ENCODE results near the gene CNN2. TPM values are rescaled to one million over a fixed set of nuclear protein-coding genes. Genes with fewer than 3 reads are reported as not detected.
A peak's percentile ranks its signal among the peaks of the same experiment; 100 is the strongest.

The CNN2 gene
- total RNA-seq, 1 experiment from 2014 or later: 524 TPM

GRCh38 chr19:1015782-1016646 lies 10.4 kb upstream of the CNN2 start:
- Histone ChIP-seq H3K4me2 (ENCODE audit: insufficient read depth, insufficient read length, low read length) (no peak overlapping the region), H4K8ac (replicated peaks; ENCODE audit: insufficient read length, low read depth, low read length) (no peak overlapping the region), H4K20me1 (ENCODE audit: control insufficient read depth, insufficient read depth, insufficient read length) (no peaks in the 10 kb centered on the region), H3K4me1 (ENCODE audit: insufficient read depth, low read length) (no peaks in the 10 kb centered on the region; the same call in 1 of the 2 replicates), H3K27me3 (ENCODE audit: insufficient read depth, low read length) (no peaks in the 10 kb centered on the region), H2BK5ac (ENCODE audit: insufficient read length, low read length) (no peak overlapping the region), H3K23me2 (ENCODE audit: insufficient read length, low read depth, low read length, poor library complexity, severe bottlenecking) (peaks cover 10% of the 10 kb centered on the region), H4K91ac (ENCODE audit: insufficient read length, low read depth, low read length) (no peak overlapping the region), H3K27ac (ENCODE audit: insufficient read length, low read depth, low read length) (no peak overlapping the region), H2BK15ac (ENCODE audit: low read depth, low read length) (no peak overlapping the region), H3K56ac (ENCODE audit: insufficient read length, low read depth, low read length) (no peak overlapping the region), H3K23ac (ENCODE audit: insufficient read length, low read depth, low read length) (no peak overlapping the region), H3K9ac (ENCODE audit: extremely low read depth, insufficient read length, low read length) (no peak overlapping the region), H3K18ac (ENCODE audit: insufficient read length, low read depth, low read length) (no peak overlapping the region), H3K79me2 (ENCODE audit: insufficient read depth, low read length) (peaks cover 45% of the 10 kb centered on the region; the same call in 1 of the 2 replicates), H3T11ph (ENCODE audit: low read length) (no peak overlapping the region), H2BK12ac (ENCODE audit: insufficient read length, low read depth, low read length) (no peak overlapping the region), H3K14ac (ENCODE audit: insufficient read depth, low read length) (no peak overlapping the region), H2BK20ac (ENCODE audit: low read depth, low read length, poor library complexity, severe bottlenecking) (no peak overlapping the region), H3K9me3 (ENCODE audit: control insufficient read depth, low read depth, low read length) (no peaks in the 10 kb centered on the region), H2AFZ (ENCODE audit: low read length) (no peak overlapping the region), H2AK5ac (ENCODE audit: insufficient read length, low read length) (no peak overlapping the region), H4K5ac (ENCODE audit: insufficient read length, low read depth, low read length) (no peak overlapping the region), H3K79me1 (ENCODE audit: insufficient read depth, low read depth, low read length, poor library complexity, severe bottlenecking) (peaks cover 7% of the 10 kb centered on the region), H2BK120ac (ENCODE audit: low read depth, low read length, poor library complexity, severe bottlenecking) (no peak overlapping the region), H3K4ac (ENCODE audit: low read depth, low read length) (no peak overlapping the region)
- no peaks in the 10 kb centered on the region for H3K9me3 Mint-ChIP-seq
- TF ChIP-seq, protein P1, sequence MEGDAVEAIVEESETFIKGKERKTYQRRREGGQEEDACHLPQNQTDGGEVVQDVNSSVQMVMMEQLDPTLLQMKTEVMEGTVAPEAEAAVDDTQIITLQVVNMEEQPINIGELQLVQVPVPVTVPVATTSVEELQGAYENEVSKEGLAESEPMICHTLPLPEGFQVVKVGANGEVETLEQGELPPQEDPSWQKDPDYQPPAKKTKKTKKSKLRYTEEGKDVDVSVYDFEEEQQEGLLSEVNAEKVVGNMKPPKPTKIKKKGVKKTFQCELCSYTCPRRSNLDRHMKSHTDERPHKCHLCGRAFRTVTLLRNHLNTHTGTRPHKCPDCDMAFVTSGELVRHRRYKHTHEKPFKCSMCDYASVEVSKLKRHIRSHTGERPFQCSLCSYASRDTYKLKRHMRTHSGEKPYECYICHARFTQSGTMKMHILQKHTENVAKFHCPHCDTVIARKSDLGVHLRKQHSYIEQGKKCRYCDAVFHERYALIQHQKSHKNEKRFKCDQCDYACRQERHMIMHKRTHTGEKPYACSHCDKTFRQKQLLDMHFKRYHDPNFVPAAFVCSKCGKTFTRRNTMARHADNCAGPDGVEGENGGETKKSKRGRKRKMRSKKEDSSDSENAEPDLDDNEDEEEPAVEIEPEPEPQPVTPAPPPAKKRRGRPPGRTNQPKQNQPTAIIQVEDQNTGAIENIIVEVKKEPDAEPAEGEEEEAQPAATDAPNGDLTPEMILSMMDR (conservative IDR thresholded peaks at IDR 0.05): no peak
- peak overlapping the region in 1 of 3 experiments; percentile 77; a peak in 3 of 7 replicates for H3K27ac Mint-ChIP-seq
- WGBS (ENCODE audit: extremely low coverage, insufficient read length, low lambda C conversion rate): no CpG with 5 or more reads among the region's 31 CpGs
- H3K27me3 Mint-ChIP-seq (ENCODE audit: low read depth): no peaks in the 10 kb centered on the region
- DNase-seq: no peak
- peak overlapping the region in 1 of 2 experiments; percentile 29; a peak in 2 of 5 replicates for H3K4me3 Mint-ChIP-seq
- H3K4me1 Mint-ChIP-seq: peaks cover 17 to 33% of the 10 kb centered on the region in 2 experiments
- H3K36me3 Mint-ChIP-seq (ENCODE audit: insufficient read depth in 1 of 3, low read depth in 3 of 3): peaks cover 2 to 12% (median 10%) of the 10 kb centered on the region in 3 experiments; a peak in 5 of 7 replicates

Data from H9 (cell line).